Cardiac fibroblast (primary cell): ENCODE measurements around the gene DHX36.

Source experiments
- DNase-seq, 2 donors: peaks; one replicate each; pipeline versions ENCODE4 v3.0.0 to v3.0.0-alpha.2; 2010; ENCODE audit warnings: low read depth in 2 of 2
- H3K4me3 ChIP-seq, 2 donors: replicated peaks in 1 of 2; 1 replicate in 1 of 2; 2 replicates in 1 of 2; pipeline ENCODE4 v1.5.1; 2011; ENCODE audit warnings: low read depth in 2 of 2, low read length in 2 of 2, mild to moderate bottlenecking in 2 of 2, moderate library complexity in 1 of 2
- CTCF ChIP-seq: IDR thresholded peaks from one replicate; pipeline ENCODE4 v1.5.1; 2011; ENCODE audit warnings: low read depth, mild to moderate bottlenecking, low read length, inconsistent platforms

Gene DHX36

GRCh38 chr3:154235330-154235729, 89.0 kb downstream of the DHX36 start:
- no peak overlapping the region for H3K4me3 ChIP-seq
- no peak for TF ChIP-seq CTCF
- peak in 1 of 2 donors; percentile 35 for DNase-seq

GRCh38 chr3:154229217-154229590, 95.1 kb downstream of the DHX36 start:
- no peak for DNase-seq
- TF ChIP-seq CTCF: no peak
- no peak overlapping the region for H3K4me3 ChIP-seq

GRCh38 chr3:154228561-154229216, 95.6 kb downstream of the DHX36 start:
- no peak for TF ChIP-seq CTCF
- H3K4me3 ChIP-seq: no peak overlapping the region
- no peak for DNase-seq

- no peak for TF ChIP-seq CTCF
- DNase-seq: no peak
- H3K4me3 ChIP-seq: no peak overlapping the region
Measured at GRCh38 chr3:154227531-154227930, 96.8 kb downstream of the DHX36 start.

GRCh38 chr3:154225536-154225935, 98.8 kb downstream of the DHX36 start:
- TF ChIP-seq CTCF: no peak
- DNase-seq: no peak
- H3K4me3 ChIP-seq: no peak overlapping the region

GRCh38 chr3:154224866-154225265, 99.4 kb downstream of the DHX36 start:
- peak in 1 of 2 donors; percentile 17 for DNase-seq
- no peak overlapping the region for H3K4me3 ChIP-seq
- TF ChIP-seq CTCF: no peak

- no peak overlapping the region for H3K4me3 ChIP-seq
- no peak for TF ChIP-seq CTCF
- no peak for DNase-seq
Measured at GRCh38 chr3:154224366-154224765, 99.9 kb downstream of the DHX36 start.
